HG03460 (cell line): ENCODE data around the gene SLC44A1.
"Not testable (repeated sequence)": the region's sequence is repeated elsewhere in the genome, so short reads cannot be mapped to it uniquely, and the experiment has no call there.

Experiments used
- ATAC-seq: cut with Tn5 transposase; IDR thresholded peaks from one replicate; pipeline ENCODE4 v1.9.1; 2021; ENCODE audit not compliant: unreplicated experiment

Gene SLC44A1

DNA sequence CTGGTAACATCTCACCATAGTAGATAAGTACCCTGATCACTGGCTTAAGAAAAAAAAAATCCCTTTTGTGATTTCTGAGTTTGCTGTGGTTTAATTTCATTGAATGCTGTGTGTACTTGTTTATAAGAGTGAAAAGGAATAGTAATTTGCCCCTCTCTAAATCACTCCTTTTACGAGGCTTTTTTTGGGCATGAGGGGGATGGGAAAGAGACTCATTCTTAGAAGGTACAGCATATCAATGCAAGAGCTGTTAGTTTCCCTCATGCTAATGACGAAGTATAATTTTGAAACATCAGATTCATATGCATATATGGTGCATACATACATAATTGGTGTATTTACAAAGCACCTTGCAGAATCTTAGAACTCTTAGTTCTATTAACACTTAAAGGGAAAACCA is 2.4 kb upstream of the SLC44A1 start:
- ATAC-seq: no peak

DNA sequence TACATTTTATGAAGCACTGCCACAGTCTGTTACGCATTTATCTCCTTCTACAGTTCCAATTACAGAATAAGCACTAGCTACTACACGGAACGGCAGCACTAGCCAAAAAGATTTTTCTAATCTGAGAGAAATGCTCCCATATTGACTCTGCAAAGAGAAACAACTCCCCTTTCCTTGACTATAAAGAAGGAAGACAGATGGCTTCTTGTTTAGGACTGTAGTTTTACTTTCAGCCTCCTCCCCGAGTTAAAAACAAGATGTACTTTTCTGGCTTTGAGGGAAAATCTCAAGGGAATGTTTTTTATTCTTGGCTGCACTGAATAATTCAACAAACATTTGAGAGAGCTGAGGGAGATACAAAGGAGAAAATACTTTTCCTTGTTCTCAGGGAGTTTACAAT is 1.9 kb upstream of the SLC44A1 start:
- ATAC-seq: no peak

DNA sequence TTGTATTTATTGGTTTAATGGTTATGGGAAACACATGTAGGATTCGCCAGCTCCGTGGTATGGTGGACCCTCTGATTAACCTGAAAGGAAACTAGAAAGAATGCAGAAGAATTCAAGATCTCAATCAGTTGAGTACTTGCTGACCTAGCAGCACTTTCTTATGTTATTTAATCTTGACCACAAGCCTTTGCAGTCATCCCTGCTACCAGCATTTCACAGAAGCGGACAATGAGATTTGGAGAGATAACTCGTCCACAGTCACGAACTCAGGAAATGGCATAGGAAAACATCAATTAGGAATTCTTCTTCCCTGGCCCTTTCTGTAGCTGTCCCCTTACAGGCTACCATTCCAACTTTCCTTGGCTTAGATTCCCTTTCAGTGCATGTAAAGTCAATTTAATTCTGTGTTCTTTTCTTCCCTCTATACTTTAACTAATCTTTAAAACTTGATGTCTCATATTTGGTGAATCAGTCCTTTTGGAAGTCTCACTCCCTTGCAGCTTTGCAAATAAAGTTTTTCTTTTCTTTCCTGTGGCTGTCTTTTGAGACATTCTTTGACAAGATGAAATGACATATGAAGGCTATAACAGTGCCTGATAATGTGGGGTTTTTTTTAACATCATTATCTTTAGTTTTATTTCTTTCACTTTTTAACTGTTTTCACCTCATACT is 1.3 kb upstream of the SLC44A1 start:
- no peak for ATAC-seq

DNA sequence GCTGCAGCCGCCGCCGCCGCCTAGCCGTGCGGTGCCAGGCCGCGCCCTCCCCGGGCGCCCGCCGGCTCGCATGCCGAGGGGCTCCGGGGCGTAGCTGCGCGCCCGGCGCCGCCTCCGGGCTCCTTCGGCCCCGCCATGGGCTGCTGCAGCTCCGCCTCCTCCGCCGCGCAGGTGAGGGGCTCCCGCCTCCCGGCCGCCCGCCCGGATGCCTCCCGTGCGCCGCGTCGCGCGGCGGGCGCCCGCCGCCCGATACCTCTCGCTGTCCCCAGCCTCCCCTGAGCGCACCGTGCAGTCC is 230 bp downstream of the SLC44A1 start:
- ATAC-seq: peak; percentile 54

DNA sequence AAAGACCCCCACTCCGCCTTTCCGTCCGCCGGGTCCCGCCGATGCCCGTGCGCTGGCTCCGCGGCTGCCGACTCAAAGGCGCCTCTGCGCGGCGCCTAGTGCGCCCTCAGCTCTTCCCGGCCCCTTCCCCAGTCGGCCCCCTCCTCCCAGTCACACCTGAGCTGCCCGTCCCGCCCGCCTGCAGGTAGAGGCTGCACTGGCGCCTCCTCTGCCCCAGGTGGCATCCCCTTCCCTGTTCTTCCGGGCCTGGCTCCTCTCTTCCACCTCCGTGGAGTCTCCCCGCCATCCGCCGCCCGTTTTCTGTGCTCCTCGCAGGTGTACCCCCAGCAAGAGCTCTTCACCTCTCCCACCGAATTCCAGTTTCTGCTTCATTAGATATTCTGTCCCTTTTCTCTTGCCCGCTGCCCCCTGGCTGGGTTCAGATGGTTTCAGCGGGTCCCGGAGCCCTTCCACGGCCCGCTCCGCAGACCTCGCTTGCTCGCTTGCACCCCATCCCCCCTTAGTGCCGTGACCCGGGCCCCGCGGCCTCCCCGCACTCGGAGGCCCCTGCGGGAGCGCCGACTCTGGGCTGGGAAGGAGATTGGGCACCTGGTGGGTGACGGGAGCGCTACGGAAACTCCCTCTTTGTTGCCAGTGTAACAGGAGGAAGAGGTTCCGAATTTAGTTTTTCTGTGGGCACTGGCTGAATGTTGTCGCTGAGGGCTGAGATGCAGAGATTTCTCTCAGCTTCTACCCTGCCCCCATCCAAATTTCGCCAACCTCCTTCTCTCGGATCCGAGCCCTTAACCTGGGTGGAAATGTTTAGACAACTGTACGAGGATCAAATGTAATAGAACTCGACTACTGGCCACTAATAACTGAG is 809 bp downstream of the SLC44A1 start:
- ATAC-seq: peak; percentile 31

DNA sequence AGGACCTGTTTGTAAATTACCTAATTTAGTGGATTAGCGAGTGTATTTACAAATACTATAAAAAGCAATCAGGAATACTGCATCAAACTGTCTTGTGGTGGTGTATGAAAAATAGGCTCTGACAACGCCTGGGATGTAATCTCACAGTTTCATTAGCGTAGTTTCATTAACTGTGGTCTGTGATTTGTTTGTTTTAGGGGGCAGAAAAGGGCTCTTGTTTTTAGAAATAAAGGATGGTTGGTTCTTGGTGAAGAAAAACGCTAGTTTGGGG is 1.4 kb downstream of the SLC44A1 start:
- ATAC-seq: no peak

DNA sequence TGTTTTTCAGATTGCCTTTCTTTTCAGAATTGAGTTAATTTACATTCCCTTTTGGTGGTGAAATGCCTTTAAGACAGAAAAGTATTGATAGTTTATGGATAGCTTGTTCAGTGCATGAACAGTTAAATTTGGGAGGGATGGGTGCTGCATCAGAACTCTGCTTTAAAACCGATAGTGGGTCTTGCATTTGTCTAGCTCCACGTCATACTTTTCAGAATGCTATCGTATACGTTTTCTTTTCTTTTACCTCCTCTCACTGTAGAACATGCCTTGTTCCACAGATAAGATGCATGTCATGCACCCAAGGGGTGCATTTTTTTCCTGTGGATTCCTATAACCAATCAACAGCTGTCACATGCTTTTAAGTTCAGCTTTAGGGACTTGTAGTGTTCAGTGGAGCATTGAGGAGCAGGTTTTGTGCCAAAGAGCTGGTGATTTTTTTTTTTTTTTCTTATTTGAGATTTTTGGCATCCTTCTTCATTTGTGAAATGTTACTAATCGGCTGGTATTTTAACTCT is 2.3 kb downstream of the SLC44A1 start:
- no peak for ATAC-seq

DNA sequence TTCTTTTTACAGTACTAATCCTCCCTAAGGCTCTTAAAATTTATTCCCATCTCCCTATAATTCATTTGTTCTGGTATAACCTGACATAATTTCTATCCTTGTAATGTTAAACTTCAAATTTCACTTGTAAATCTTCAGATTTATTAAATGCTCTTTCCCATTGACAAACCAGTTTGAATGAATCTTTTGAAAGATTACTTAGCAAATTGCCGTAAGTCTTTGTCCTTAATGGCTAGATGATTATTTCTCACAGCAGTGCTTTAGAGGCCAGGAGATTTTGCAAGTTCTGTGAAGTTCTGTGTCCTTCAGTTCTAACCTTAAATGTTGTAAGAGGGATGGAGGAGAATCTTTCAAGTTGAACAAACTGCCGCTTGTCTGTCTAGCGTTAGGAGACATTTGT is 4.2 kb downstream of the SLC44A1 start:
- ATAC-seq: no peak

DNA sequence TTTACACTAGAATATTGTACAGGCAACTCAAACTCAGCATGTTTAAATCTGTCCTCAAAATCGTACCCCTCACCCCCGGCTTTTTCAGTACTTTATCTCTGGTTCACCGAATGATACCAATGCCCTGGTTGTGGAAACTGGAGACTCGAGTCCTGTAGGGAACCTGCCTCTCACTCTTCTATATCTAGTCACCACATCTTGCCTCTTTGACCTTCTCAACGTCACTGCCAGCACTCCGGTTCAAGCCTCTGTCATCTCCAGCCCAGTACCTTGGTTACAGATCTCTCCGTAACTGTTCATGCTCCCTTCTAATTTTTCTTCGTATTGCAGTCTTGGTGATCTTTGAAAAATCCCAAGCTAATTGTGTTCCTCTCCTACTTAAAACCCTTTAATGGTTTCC is 6.7 kb downstream of the SLC44A1 start:
- ATAC-seq: no peak

DNA sequence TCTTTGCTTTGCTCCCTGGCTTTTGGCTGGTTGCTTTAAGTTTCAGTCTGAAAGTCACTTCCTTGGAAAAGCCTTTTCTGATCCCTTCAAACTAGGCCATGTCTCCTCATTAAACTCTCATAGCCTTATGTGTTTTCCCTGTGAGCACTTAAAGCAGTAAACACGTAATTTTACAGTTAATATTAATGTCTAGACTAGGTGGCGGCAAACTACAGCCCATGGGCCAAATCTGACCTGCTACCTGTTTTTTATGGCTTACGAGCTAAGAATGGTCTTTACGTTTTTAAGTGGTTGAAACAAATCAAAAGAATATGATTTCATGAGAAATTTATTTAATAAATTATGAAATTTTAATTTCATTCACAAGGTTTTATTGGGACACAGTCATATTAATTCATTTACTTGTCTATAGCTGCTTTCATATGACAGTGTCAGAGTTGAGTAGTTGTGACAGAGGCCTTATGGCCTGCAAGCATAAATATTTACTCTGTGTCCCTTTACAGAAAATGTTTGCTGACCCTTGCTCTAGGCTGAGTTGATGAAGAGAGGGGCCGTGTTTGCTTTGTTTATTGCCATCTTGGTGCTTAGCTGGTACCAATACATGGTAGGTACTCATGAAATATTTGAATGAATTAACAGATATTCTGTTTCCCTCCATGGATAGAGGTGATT is 7.4 kb downstream of the SLC44A1 start:
- no peak for ATAC-seq

DNA sequence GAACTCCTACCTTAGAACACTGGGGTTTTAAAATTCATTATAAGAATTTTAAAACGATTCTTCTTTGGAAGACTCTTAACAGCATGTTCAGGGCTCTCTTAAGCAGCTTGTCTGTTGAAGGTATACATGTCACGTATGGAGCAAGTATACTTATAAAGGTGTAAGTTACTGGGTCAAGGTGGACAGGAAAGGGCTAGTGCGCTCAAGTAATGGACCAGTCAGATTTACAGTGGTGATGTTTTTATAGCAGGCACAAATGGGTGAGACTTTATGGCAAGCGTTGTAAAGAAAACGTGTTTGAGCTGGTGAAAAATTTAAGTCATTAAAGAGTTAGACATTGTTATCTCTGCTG is 7.9 kb downstream of the SLC44A1 start:
- ATAC-seq: no peak

DNA sequence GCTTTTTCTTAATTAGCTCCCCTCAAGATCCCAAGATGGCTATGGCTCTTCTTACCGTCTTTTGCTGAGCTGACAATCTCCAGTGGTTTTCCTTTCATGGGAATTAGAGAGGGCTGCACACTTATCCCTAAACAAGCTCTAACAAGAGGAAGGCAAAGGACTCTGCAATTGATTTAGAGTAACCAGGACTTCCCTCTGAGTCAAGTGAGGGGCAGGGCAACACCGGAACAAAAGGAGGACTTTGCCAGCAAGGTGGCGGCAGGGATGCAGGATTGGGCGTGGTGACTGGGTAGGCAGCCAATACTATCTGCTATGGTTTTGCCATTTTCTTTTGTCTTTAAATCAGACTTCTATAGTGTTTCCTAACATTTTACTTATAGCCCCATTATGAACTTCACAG is 9.8 kb downstream of the SLC44A1 start:
- no peak for ATAC-seq

DNA sequence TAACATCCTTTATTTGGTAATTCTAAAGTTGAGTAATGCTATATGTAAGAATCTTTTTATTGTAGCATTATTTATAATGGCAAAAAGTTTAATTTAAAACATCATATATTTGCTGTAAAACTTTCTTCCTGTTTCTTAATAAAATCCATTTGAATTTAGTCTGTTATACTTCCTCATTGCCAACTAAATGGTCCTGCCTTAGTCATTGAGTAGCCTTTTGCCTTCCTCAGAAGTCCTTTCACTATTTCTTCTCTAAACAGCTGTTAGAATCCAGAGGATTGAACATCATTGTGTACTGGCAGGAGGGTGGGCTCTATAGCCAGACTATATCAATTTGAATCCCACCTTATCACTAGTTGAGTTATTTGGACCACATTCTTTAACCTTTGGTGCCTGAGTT is 11.0 kb downstream of the SLC44A1 start:
- ATAC-seq: no peak

DNA sequence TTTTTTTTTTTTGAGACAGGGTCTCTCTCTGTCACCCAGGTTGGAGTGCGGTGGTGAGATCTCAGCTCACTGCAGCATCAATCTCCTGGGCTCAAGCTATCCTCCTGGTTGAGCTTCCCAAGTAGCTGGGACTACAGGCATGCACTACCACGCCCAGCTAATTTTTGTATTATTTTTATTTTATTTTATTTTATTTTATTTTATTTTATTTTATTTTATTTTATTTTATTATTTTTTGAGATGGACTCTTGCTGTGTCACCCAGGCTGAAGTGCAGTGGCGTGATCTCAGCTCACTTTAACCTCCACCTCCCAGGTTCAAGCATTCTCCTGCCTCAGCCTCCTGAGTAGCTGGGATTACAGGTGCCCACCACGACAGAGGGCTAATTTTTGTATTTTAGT is 12.1 kb downstream of the SLC44A1 start:
- not testable (repeated sequence) for ATAC-seq

DNA sequence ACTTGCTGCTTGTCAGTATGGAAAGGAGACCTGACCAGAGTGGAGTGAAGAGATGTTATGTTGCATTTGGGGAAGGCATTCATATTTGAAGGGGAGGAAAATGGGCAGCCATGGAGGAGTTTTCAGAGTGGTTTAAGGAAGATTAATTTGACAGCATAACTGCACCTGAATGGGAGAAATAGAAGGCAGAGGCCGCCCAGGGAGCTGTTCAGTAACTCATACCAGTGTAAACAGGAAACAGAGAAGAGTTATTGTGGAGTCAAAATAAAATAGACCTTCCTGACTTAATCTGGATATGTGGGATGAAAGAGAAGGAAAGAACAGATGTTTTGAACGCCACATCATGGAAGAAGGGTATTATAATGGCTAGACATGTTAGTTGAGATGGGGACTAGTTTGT is 13.4 kb downstream of the SLC44A1 start:
- no peak for ATAC-seq

DNA sequence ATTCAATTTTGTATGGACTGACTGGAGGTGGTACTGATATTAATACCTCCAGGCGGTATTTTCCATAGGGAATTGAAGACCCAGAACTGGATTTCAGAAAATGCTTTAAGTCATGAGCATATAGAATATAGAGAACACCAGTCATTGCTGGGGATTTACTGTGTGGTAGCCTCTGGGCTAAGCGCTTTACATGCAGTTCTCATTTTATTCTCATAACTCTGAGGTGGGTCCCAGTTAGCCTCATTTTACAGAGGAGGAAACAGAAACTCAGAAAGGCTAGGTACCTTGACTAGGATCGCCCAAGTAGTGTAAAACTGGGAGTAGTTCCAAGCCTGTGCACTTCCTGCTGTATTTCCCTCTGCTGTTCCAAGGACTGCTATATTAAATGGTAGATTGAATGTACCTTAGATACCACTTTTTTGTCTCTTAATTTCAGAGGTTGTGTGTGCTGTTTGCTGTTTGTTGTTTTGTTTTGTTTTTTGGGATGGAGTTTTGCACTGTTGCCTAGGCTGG is 13.8 kb downstream of the SLC44A1 start:
- no peak for ATAC-seq

DNA sequence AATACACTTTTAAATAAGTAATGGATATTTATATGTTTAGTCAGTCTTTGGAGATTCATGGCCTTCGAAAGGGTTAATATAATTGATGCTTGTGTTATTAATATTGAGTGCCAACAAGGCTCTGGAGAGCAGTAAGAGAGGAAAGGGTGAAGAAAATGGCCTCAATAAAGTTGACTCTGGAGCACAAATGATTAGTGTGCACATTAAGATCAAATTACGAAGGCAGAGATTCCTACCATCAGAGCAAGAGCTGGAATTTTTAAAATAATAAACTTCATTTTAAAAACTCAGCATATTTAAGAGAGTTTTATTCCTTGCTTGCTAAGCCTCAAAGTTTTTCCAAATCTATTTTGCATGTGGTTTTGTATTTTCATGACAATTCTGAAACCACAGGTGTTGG is 14.8 kb downstream of the SLC44A1 start:
- ATAC-seq: no peak

DNA sequence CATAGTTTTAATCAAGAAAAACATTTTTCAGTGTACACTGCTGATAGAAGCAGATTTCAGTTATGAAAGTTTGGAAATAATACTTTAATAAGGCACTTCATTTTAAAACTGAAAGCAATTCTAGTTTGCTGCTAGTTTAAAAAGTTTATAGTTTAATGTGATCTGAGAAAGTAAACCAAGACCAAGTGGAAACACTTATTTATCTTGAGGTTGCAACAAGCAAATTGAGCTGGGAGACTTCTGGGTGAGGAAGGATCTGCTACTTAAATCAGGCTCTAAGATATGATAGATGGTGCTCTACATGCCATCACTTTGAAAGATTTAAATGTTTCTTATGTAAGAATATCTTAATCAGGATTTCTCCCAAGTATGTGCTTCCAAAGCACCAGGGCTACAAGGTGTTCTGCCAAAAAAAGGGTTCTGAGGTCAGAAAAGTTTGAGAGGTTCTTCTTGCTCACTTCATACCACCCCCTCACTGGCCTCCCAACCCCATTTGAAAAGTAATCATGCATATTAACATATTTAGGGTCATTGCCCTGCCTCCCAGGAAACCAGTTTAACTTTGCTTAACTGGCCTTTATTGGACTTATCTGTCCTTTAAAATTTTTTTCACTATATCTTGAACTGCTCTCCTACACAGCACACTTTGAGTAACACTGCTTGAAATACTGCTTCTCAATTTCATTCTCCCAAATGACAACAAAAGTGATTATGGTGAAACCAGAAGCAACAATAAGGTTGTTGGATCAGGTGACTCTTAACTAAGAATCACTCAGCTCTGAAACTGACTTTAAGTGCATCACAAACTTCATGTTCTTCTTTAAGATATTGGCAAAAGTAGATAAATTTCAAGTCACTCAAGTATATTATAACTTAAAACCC is 15.5 kb downstream of the SLC44A1 start:
- ATAC-seq: no peak

DNA sequence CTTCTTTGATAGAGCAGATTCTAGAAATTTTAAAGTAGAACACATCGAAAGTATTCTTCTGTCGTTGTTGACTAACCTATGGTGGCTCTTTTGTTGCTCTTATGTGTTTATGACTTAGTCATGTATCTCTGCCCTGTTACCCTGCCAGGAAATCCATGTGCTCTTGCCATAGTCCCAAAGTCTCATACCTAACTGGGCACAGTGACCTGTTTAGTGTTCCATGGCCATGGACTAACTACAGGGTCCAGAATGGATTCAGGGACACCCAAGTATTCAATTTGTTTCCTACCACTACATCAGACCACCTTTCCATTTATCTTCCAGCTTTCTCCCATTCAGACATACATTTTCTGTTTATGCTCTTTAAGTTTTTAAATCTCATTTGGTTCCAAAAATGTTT is 18.0 kb downstream of the SLC44A1 start:
- ATAC-seq: no peak

DNA sequence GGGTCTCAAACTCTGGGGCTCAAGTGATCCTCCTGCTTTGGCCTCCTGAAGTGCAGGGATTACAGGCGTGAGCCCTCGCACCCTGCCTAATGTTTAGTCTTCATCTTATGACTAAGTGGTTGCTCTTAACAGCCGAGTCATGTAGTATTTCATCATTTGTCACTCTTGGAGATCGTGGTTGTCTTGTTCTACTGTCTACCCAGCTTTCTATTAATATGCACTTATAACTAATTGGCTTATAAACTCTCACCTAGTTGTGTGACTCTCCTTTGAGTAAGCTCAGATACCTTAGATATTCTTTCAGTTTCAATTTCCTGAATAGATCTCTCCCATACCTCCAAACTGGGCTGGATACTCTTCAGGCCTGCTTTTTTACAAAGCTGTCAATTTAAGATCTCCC is 19.9 kb downstream of the SLC44A1 start:
- no peak for ATAC-seq

DNA sequence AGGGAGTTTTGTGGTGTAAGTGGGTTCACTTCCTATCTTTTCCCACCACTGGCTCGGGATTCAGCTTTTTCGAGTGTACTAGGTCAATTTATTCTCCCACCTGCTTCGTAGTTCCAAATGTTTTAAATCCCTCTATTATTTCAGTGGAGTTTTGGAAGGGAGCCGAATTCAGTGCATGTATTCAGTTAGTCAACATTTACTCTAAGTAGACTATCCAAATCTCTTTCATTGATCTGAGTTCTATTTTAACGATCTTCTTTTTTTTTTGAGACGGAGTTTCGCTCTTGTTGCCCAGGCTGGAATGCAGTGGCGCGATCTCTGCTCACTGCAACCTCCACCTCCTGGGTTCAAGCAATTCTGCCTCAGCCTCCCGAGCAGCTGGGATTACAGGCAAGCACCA is 23.8 kb downstream of the SLC44A1 start:
- ATAC-seq: not testable (repeated sequence)
